IMR-90 (cell line): ENCODE measurements around the gene CUX1.

ENCODE experiments used
- BHLHE40 ChIP-seq: fragments of 150-350 bp; IDR thresholded peaks from 2 replicates; pipeline ENCODE4 v1.6.1; 2016; ENCODE audit warnings: mild to moderate bottlenecking, low read depth, low read length
- CEBPB ChIP-seq: IDR thresholded peaks from 2 replicates; pipeline ENCODE4 v1.6.1; 2012; ENCODE audit warnings: low read depth, low read length, improper control_type of control experiment
- FOS ChIP-seq: fragments of 150-350 bp; IDR thresholded peaks from 2 replicates; pipeline ENCODE4 v1.6.1; 2016; ENCODE audit warnings: low read depth, low read length
- MAFK ChIP-seq: IDR thresholded peaks from 2 replicates; pipeline ENCODE4 v1.6.1; 2012; ENCODE audit warnings: low read depth, low read length, improper control_type of control experiment
- MAZ ChIP-seq: IDR thresholded peaks from 2 replicates; pipeline ENCODE4 v1.6.1; 2012; ENCODE audit warnings: low read depth, mild to moderate bottlenecking, low read length, improper control_type of control experiment, moderate library complexity, borderline replicate concordance
- POLR2A ChIP-seq: IDR thresholded peaks from 2 replicates; pipeline ENCODE4 v1.6.1; 2012; ENCODE audit warnings: mild to moderate bottlenecking, low read depth, low read length
- RAD21 ChIP-seq: IDR thresholded peaks from 2 replicates; pipeline ENCODE4 v1.6.1; 2012; ENCODE audit warnings: low read length, improper control_type of control experiment
- SMC3 ChIP-seq: fragments of 150-350 bp; IDR thresholded peaks from 2 replicates; pipeline ENCODE4 v1.6.1; 2016; ENCODE audit warnings: low read depth, mild to moderate bottlenecking, antibody characterized with exemption, low read length, moderate library complexity
- TF ChIP-seq, protein P1 (sequence below): conservative IDR thresholded peaks from 2 replicates; pipeline ENCODE4 v1.5.1; 2012; ENCODE audit warnings: mild to moderate bottlenecking, low read depth, low read length, improper control_type of control experiment

- TF ChIP-seq, protein P1, sequence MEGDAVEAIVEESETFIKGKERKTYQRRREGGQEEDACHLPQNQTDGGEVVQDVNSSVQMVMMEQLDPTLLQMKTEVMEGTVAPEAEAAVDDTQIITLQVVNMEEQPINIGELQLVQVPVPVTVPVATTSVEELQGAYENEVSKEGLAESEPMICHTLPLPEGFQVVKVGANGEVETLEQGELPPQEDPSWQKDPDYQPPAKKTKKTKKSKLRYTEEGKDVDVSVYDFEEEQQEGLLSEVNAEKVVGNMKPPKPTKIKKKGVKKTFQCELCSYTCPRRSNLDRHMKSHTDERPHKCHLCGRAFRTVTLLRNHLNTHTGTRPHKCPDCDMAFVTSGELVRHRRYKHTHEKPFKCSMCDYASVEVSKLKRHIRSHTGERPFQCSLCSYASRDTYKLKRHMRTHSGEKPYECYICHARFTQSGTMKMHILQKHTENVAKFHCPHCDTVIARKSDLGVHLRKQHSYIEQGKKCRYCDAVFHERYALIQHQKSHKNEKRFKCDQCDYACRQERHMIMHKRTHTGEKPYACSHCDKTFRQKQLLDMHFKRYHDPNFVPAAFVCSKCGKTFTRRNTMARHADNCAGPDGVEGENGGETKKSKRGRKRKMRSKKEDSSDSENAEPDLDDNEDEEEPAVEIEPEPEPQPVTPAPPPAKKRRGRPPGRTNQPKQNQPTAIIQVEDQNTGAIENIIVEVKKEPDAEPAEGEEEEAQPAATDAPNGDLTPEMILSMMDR, result no peak
- no peak for TF ChIP-seq BHLHE40
- TF ChIP-seq POLR2A, result no peak
- no peak for TF ChIP-seq SMC3
- no peak for TF ChIP-seq MAFK
- no peak for TF ChIP-seq FOS
- TF ChIP-seq RAD21, result no peak
- TF ChIP-seq MAZ, result no peak
- no peak for TF ChIP-seq CEBPB
These were observed 388.5 kb downstream of the CUX1 start for GRCh38 chr7:102205915-102206314.
